ENCODE measurements around the gene RICTOR.
"Not testable (repeated sequence)": the region's sequence is repeated elsewhere in the genome, so short reads cannot be mapped to it uniquely, and the experiment has no call there.

Gene RICTOR

GRCh38 chr5:39055027-39055767 is 19.0 kb downstream of the RICTOR start:
- no peak for DNase-seq

DNA sequence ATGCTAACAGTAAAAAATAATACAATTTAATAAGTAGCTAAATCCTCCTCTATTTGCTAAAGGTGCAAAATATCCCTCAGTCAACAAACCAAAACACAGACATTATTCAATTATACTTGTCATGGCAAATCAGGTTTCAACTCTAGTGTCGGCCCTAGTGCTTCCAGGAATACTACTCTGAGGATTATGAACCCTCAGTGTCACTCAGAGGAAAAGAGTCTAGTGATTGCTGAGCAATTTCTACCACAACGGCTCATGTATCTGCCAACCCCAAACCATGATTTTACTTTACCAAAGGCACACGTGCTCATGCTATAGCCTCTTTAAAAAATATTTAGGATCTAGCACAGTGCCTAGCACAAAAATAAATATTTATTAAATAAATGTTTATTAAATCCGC is 21.0 kb downstream of the RICTOR start:
- no peak for DNase-seq

DNA sequence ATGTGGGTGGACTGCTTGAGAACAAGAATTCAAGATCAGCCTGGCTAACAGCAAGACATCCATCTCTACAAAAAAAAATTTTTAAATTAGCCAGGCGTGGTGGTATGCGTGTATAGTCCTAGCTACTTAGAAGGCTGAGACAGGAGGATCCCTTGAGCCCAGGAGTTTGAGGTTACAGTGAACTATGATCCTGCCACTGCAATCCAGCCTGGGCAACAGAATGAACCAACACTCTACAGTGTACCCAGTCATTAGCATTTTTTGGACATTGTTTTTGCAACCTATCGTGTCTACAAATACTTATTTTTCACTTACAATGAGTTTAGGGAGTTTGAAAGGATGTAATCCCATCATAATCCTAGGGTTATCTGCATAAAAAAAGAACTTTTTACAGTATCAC is 22.1 kb downstream of the RICTOR start:
- no peak for DNase-seq

DNA sequence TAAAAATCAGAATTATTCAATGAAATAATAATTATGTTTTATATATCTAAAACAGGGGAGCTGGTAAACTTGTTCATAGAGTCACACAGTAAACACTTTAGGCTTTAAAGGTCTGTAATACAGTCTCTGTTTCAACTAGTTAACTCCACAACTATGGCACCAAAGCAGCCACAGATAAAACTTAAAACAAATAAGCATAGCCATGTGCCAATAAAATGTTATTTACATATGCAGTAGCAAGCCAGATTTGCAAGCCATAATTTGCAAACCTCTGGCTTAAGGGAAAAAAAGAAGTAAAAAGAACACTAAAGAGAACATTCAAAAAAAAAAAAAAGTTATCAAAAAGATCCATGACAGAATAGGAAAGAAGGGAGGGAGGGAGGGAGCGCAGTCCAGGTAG is 24.9 kb downstream of the RICTOR start:
- DNase-seq: no peak

GRCh38 chr5:39040875-39041274 is 33.3 kb downstream of the RICTOR start:
- DNase-seq: no peak

- not testable (repeated sequence) for DNase-seq
These were observed 39.7 kb downstream of the RICTOR start for GRCh38 chr5:39034493-39034892.

DNA sequence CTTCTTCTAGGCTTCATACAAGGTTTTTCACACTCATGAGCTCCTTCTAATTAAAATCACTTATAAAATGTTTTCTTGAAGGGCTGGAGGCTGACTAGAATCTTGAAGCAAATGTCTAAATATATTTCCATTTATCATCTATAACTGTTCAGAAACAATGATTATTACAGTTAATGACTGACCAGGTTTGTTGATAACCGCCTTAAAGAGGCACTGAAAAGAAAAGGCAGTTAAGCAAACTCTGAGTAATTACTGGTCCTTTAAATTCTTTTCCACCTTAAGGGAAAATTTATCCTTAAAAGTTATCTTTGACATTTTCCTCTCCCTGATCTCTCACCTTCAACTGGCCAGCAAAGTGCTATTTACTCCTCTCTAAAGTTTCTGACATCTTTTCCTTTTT is 43.2 kb downstream of the RICTOR start:
- DNase-seq: no peak

DNA sequence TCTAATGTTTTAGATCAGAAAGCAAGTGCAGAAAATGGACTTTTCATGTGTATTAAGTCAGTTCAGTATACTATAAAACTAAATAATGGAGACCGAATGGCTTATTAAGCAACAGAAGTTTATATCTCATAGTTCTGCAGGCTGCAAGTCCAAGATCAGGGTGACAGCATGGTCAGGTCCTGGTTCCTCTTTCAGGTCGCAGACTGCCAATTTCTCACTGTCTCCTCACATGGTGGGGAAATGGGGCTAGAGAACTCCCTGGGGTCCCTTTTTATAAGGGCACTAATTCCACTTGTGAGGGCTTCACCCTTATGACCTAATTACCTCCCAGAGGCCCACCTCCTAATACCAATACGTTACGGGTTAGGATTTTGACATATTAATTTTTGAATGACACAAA is 48.7 kb downstream of the RICTOR start:
- no peak for DNase-seq

DNA sequence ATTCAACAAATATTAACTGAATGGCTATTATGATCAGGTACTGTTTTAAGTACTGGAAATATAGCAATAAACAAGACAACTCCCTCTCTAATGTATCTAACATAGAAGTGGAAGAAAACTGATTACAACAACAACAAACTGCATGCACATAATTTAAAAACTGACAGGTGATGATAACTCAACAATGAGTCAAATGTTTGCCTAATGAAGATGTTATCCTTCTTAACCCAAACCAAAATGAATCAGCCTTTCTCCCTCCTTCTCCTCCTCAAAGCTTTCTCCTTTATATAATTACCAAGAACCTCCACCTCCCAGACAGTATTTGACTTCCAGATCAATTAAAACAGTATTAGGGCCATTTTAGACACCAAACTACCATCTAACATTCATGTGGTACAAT is 49.3 kb downstream of the RICTOR start:
- no peak for DNase-seq

GRCh38 chr5:39024005-39024404 is 50.2 kb downstream of the RICTOR start:
- no peak for DNase-seq

DNA sequence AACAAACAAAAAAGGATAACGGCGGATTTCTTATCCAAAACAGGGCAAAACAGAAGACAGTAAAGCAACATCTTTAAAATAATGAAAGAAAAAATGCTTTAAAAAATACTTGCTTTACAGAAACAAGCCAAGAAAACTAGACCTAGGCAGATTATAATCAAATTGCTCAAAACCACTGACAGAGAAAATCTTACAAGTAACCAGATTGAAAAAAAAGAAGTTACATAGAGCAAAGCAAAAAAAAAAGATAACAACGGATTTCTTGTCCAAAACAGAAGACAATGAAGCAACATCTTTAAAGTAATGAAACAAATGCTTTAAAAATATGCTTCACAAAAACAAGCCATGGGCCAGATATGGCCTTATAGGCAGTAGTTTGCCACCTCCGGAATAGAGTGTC is 51.1 kb downstream of the RICTOR start:
- no peak for DNase-seq

DNA sequence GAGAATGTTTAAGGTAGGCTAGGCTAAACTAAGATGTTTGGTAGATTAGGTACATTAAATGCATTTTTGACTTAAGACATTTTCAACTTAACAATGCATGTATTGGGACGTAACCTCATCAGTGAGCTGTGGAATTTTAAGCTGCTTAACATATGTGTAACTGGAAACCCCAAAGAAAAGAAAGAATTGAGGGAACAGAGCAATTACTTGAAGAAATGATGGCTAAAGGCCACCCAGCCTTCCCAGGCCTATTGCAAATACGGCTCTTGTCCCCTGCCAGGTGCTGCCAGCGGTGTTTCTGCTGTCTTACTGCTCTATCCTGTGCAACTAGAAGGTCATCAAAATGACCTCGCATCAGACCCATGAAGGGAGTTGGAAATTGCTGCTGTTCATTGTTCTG is 52.0 kb downstream of the RICTOR start:
- no peak for DNase-seq

- no peak for DNase-seq
These were observed 52.8 kb downstream of the RICTOR start for GRCh38 chr5:39021413-39021812.

DNA sequence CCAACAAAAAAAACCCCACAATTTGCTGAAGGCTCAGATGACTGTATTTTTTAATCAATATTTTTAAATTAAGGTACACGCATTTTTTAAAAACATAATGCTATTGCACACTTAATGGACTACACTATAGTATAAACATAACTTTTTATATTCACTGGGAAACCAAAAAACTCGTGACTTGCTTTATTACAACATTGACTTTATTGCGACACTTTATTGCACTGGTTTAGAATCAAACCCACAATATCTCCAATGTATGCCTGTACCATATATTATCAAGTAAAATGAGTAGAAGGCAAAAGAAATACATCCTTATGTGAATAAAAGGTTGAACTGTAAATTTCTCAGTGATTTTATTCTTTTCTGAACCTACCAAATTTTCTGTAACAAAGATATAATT is 53.7 kb downstream of the RICTOR start:
- DNase-seq: no peak

DNA sequence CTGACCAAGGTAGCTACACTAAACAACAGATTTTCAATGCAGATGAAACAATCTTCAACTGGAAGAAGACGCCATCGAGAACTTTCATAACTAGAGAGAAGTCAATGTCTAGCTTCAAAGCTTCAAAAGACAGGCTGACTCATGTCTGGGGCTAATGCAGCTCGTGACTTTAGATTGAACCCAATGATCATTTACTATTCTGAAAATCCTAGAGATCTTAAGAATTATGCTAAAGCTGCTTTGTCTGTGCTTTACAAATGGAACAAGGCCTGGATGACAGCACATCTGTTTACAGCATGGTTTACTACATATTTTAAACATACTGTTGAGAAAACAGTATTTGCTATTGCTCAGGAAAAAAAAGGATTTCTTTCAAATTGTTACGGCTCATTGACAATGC is 54.9 kb downstream of the RICTOR start:
- DNase-seq: no peak

DNA sequence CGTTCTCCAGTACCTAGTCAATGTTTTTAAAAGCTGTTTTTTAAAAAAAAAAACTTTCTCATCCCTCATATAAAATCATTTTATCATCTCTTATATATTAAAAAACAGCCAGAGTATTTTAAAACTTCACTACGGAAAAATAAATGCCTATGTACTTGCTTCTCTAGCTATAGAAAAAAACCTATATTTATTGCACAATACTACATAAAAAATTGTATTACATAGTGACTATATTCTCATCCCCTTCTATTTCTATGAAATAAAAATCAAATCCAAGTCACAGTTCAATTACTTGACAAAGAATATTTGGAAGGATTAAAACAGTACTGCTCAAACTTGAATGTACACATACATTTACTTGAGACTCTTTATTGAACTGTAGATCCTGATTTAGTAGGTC is 56.7 kb downstream of the RICTOR start:
- no peak for DNase-seq

DNA sequence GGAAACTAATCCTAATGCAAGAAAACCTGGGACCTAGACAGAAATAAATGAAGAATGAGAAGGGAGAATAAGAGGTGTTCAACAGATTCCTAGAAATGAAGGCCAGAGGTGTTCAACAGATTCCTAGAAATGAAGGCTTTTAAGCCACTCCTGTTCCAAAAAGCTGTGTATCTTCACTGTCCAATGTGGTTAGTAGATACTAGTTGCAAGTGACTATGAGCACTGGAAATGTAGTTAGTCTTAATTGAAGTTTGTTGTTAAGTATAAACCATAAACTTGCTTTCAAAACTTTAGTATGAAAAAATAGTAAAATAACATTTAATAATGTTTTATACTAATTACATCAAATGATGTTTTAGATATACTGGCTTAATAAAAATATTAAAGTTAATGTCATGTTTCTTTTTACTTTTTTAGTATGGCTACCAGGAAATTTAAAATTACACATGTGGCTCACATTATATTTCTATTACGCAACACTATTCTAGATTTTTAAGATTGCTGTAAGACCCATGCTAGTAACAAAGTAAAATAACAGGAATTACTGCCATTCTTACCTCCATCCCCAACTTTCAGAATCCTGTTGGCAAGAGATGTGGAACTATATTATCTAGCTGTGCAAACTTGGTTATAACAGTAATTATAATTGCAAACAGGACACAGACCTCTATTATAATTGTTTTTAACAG is 57.5 kb downstream of the RICTOR start:
- DNase-seq: no peak

DNA sequence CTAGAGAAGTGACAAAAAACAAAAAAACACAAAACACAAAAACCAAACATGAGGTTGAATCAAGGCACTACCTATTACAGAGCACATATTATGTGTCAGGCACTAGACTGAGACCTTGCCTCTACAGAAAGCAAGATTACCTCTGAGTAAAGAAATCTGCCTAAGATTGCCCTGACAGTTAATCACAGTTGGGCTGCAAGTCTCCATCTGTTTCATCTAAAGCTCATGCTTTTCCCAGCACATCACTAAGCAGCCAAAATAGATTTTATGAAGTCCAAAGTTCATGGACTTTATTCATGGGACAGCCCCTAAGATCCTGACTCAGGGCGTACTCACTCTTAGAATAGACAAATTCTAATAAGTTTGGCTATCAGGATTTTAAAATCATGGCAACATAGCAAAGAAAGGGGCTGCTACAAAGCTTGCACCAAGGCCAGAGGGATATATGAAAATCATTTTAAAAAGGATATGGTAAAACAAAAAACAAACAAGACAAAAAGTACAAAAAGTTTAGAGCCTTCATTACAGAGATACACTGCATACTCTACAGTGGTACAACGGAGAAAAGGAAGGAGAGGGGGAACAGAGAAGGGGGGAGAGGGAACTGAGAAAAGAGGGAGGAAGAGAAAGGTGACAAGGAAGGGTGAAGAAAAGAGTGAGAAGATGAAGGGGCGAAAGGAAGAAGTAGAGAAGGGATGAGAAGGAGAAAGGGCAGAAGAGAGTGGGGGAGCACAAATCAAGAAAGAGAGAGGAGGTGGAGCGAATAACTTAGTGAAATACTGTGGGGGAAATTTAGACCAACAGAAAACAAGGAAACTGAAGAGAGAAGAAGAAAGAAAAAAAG is 58.2 kb downstream of the RICTOR start:
- no peak for DNase-seq

DNA sequence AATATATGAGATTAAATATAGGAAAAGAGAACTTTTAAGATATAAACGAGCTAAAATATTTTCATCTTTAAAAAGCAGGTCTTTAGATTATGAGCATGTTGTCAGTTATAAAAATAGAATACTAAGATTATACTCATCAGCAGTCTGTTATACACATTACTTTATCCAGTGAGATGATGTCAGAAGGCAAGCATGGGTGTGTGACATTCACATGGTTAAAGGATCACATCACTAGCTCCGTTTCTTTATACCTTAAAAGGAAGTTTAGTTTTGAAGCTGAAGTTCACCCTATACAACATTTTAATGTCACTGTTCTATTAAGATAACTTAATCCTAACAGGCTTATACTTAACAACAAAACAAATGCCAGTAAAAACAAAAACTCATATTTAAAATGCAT is 59.6 kb downstream of the RICTOR start:
- no peak for DNase-seq

DNA sequence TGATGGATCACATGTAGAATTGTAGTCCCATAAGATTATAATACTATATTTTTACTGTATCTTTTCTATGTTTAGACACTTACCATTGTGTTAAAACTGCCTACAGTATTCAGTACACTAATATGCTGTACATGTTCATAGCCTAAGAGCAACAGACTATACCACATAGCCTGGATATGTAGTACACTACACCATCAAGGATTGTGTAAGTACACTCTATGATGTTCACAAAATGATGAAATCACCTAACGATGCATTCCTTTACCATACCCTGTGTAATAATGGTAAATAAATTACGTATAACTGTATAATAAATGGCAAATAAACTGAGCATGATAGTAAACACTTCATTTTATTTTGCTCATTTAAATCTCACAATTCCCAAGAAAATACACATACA is 60.3 kb downstream of the RICTOR start:
- no peak for DNase-seq

GRCh38 chr5:39010958-39011357 is 63.2 kb downstream of the RICTOR start:
- DNase-seq: not testable (repeated sequence)

DNA sequence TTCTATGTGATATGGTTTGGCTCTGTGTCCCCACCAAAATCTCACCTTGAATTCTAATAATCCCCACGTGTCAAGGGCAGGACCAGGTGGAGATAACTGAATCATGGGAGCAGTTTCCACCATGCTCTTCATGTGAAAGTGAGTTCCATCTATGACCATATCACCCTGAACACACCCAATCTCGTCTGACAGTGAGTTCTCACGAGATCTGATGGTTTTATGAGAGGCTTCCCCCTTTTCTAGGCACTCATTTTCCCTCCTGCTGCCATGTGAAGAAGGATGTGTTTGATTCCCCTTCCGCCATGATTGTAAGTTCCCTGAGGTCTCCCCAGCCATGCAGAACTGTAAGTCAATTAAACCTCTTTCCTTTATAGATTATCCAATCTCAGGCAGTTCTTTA is 64.2 kb downstream of the RICTOR start:
- DNase-seq: no peak

DNA sequence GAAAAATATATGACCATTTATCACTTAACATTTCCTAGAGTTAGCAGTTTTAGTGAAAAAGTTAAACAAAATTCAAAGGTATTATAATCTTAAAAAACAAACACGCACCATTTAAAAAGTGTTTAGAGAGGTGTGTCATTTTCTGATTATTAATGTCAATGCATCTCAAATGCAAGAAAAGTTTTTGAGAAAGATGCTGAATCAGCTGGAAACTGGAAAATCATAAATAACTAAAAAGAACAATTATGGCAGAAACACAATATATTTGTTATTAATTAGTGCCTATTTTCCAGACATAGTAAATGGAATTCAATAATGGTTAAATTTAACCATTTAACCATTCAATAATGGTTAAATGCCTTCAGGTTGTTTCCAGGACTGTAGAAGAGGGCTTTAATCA is 64.9 kb downstream of the RICTOR start:
- no peak for DNase-seq

- no peak for DNase-seq
These were observed 67.5 kb downstream of the RICTOR start for GRCh38 chr5:39006650-39007049.
